Ovary (tissue), 9 donors: ENCODE results near the gene LRMDA. TPM values are rescaled to one million over a fixed set of nuclear protein-coding genes. Genes with fewer than 3 reads are reported as not detected.

Source experiments
- DNase-seq, 5 donors: peaks; one replicate each; pipeline ENCODE4 v3.0.0-alpha.2; 2019 to 2020
- H3K27ac ChIP-seq, 2 donors: fragments of 200-600 bp; one replicate each; pipeline versions ENCODE4 v1.5.1 to v1.8.0; 2019 to 2022
- H3K27me3 ChIP-seq: fragments of 200-600 bp; one replicate; pipeline ENCODE4 v1.8.0; 2022
- H3K36me3 ChIP-seq: fragments of 200-600 bp; sonication (generic); one replicate; pipeline ENCODE4 v1.5.1; 2019
- H3K4me1 ChIP-seq: one replicate; pipeline ENCODE4 v1.8.1; 2013; ENCODE audit warnings: mild to moderate bottlenecking, moderate library complexity; ENCODE audit not compliant: insufficient read depth
- H3K4me3 ChIP-seq: fragments of 200-600 bp; sonication (generic); one replicate; pipeline ENCODE4 v1.5.1; 2017
- H3K9me3 ChIP-seq, 2 donors: fragments of 200-600 bp in 1 of 2; sonication (generic) in 1 of 2; one replicate each; pipeline versions ENCODE4 v1.5.1 to v1.8.1; 2013 to 2019; ENCODE audit warnings: mild to moderate bottlenecking in 1 of 2, moderate library complexity in 1 of 2
- EP300 ChIP-seq: sonication (generic); formaldehyde crosslinking; IDR thresholded peaks from one replicate; pipeline ENCODE4 v1.6.1; 2017; ENCODE audit warnings: antibody characterized with exemption
- POLR2A ChIP-seq: fragments of 450-650 bp; IDR thresholded peaks from one replicate; pipeline ENCODE4 v1.6.1; 2017; ENCODE audit warnings: antibody characterized with exemption, mild to moderate bottlenecking, moderate library complexity
- WGBS, 3 donors: extraction: QIAGEN DNeasy Blood & Tissue Kit in 1 of 3; methylation state at CpG; one replicate each; pipeline versions ENCODE4 v1.1.5 to v1.1.7; 2013 to 2017; 5-methylcytosine and 5-hydroxymethylcytosine counted together
- intact Hi-C, 4 donors: fragments of 100-400 bp; cut with DNase I; formaldehyde crosslinking; loops; one replicate each; pipeline versions ENCODE4 v1.11.0 to v1.15.1; 2022 to 2023
- polyA plus RNA-seq, 2 donors: library from polyadenylated mRNA; stranded (reverse); fragments of 200-250 nt in 1 of 2; fragments of 350-450 nt in 1 of 2; fragmentation: Illumina TruSeq in 1 of 2; extraction: RNeasy Lipid Tissue Mini Kit (QIAGEN cat#74804) in 1 of 2; gene quantifications; one replicate each; pipeline ENCODE4 v1.2.3, GENCODE V29; 2013 to 2014
- total RNA-seq, 7 donors: library from RNA; depleted of rRNA in 2 of 7; stranded (reverse); fragments of >200 nt in 2 of 7; fragmentation: NEBNext Ultra II Directional in 3 of 7; extraction: Animal tissue kit (Norgen Biotek cat#: 25700) in 3 of 7; gene quantifications; one replicate each; pipeline versions ENCODE4 v1.1.0 to v1.2.4, GENCODE V29; 2016 to 2023
- TF ChIP-seq, protein P1 (sequence below), 3 donors: fragments of 450-650 bp in 2 of 3; fragments of 200-600 bp in 1 of 3; IDR thresholded peaks; one replicate each; pipeline versions ENCODE4 v1.5.1 to v1.8.0; 2016 to 2022; ENCODE audit warnings: antibody characterized with exemption in 3 of 3, mild to moderate bottlenecking in 1 of 3
- donor health status: DM: no; HTN: no; CAD: no; lungs with moderate emphysema.
- donor health status: DM: no; HTN: no; CAD: no.
- donor health status: Bipolar disorder and iron deficiency.
- donor health status: DM: yes; HTN: yes; CAD: no.
- donor health status: DM: no; HTN: no; CAD: no.
- donor health status: DM: yes; HTN: yes; CAD: no.

LRMDA gene
- total and polyA plus RNA-seq, 9 donors = 14.8 to 30.7 (median 22.9) TPM

DNA sequence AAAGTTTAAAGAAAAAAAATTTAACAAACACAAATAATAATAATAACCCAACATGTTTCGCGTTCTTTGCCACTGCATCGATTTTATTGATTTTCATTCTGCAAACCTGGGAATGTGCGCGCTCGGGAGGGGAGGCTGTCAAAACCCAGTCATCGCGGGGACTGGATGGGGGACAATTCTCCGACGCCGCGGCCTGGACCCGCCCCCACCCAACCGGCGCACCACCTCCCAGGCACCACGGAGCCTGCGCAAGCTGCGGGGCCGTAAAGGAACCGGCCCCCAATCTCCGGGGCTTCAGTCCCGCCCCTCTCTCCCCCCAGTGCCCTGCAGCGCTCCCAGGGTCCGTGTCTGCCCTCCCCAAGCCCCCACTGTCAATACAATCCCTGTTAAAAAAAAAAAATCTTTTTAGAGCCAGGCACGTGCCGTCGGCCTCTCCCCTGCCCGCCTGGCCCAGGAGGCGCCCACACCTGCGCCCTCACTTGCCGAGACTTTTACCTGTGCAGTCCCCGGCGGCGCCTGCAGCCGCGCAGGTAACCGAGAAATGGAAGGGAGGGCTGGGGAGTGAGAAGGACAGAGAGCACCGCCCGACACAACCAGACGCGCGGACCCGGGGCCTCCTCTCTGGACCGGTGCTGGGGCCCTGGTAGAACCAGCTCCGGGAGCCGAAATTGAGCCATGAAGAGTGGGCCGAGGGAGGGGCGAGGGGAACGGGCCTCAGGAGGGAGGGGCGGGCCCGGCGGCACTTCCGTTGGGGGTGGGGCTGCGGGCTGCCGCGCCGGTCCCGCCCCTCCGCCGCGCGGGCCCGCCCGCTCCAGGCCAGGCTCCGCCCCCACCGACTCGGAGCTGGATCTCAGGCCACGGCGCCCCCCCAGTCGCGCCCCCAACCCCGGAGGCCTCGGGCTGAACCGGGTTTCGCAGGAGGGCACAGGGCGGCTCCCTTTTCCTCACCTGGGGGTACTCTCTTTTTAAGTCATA lies 22.2 kb upstream of the LRMDA start:
- H3K27me3 ChIP-seq = no peaks in the 10 kb centered on the region
- TF ChIP-seq EP300 (no peak), POLR2A (peak; percentile 37)
- H3K27ac ChIP-seq = peak overlapping the region; percentile 63 to 68
- DNase-seq = peak; percentile 85 to 88 (median 87)
- WGBS, 3 donors = 0 to 3% (median 1%) methylated on average over 50 to 76 of the region's 76 CpGs
- peak overlapping the region; percentile 83 for H3K4me3 ChIP-seq
- no peaks in the 10 kb centered on the region for H3K9me3 ChIP-seq
- no peaks in the 10 kb centered on the region for H3K36me3 ChIP-seq
- intact Hi-C loops = loop anchor here (5.0 to 10.0 kb wide), 5 partner anchors 246 to 1606 kb away; no protein-coding TSS in a partner anchor
- H3K4me1 ChIP-seq = peaks cover 6% of the 10 kb centered on the region

DNA sequence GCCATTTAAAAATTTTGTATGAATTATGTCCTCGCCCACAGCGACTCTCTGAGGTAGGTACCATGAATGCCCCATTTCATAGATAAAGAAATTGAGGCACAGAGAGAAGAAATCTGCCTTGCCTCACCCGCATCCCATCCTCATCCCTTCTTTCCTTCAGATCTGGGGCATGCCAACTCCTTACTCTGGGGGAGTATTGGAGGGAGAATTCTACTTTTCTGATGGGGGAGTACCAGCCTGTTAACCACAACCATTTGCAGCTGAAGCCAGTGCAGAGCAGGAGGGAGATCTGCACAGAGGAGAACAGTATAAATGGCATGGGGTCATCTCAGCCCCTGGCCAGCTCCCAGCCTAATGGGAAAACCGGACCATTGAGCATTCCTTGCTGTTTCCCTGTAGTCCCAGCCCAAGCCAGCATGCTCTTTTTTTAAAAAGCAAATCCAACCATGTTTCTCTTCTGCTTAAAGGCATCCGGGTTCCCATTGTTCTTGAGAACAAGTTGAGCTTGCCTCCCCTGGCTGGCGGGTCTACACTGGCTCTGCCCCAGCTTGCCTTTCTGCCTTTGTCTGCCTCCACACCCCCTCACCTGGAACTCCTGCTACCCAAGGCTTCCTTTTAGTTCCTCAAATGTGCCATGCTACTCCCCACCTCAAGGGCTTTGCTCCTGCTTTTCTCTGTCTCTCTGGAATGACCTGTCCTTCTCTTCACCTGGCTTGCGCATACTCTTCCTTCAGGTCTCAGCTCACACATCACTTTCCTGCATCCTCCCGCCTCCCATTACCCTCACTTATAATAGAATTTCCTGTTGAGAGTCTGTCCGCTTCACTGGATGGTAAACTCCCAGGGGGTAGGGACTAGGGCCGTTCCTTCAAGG lies 21.1 kb upstream of the LRMDA start:
- H3K9me3 ChIP-seq = no peaks in the 10 kb centered on the region
- H3K27ac ChIP-seq = peak overlapping the region in 1 of 2 donors; percentile 68
- DNase-seq = peak; percentile 34 to 51 (median 43)
- 64 to 70% (median 67%) methylated on average over 10 of the region's 10 CpGs for WGBS, 3 donors
- peaks cover 2% of the 10 kb centered on the region for H3K4me1 ChIP-seq
- H3K27me3 ChIP-seq = no peaks in the 10 kb centered on the region
- TF ChIP-seq POLR2A = no peak
- no peak for TF ChIP-seq EP300
- TF ChIP-seq, protein P1, sequence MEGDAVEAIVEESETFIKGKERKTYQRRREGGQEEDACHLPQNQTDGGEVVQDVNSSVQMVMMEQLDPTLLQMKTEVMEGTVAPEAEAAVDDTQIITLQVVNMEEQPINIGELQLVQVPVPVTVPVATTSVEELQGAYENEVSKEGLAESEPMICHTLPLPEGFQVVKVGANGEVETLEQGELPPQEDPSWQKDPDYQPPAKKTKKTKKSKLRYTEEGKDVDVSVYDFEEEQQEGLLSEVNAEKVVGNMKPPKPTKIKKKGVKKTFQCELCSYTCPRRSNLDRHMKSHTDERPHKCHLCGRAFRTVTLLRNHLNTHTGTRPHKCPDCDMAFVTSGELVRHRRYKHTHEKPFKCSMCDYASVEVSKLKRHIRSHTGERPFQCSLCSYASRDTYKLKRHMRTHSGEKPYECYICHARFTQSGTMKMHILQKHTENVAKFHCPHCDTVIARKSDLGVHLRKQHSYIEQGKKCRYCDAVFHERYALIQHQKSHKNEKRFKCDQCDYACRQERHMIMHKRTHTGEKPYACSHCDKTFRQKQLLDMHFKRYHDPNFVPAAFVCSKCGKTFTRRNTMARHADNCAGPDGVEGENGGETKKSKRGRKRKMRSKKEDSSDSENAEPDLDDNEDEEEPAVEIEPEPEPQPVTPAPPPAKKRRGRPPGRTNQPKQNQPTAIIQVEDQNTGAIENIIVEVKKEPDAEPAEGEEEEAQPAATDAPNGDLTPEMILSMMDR (IDR thresholded peaks at IDR 0.05) = no peak
- intact Hi-C loops = no loop called here
- H3K36me3 ChIP-seq = no peaks in the 10 kb centered on the region
- H3K4me3 ChIP-seq = no peak overlapping the region

DNA sequence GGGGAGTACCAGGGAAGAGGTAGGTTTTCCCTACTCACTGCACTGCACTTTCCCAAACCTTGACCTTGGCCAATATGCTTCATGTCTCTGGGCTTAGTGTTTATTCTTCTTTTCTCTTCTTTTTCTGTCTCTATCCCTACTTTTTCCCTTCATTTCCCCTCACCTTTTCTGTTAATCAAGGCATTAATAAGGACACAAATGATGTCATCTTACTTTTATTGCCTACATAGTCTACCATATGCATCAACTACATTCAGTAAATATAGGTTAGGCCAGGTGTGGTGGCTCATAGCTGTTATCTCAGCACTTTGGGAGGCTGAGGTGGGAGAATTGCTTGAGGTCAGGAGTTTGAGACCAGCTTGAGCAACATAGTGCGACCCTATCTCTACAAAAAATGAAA lies 16.9 kb upstream of the LRMDA start:
- no peak overlapping the region for H3K4me3 ChIP-seq
- no peaks in the 10 kb centered on the region for H3K9me3 ChIP-seq
- 63 to 72% (median 67%) methylated on average over 1 of the region's 1 CpG for WGBS, 3 donors
- no peaks in the 10 kb centered on the region for H3K27me3 ChIP-seq
- H3K36me3 ChIP-seq = no peaks in the 10 kb centered on the region
- TF ChIP-seq POLR2A (no peak), EP300 (no peak)
- TF ChIP-seq, protein P1 (IDR thresholded peaks at IDR 0.05) = no peak
- H3K27ac ChIP-seq = no peak overlapping the region
- intact Hi-C loops = no loop called here
- DNase-seq = no peak
- H3K4me1 ChIP-seq = peaks cover 1% of the 10 kb centered on the region

DNA sequence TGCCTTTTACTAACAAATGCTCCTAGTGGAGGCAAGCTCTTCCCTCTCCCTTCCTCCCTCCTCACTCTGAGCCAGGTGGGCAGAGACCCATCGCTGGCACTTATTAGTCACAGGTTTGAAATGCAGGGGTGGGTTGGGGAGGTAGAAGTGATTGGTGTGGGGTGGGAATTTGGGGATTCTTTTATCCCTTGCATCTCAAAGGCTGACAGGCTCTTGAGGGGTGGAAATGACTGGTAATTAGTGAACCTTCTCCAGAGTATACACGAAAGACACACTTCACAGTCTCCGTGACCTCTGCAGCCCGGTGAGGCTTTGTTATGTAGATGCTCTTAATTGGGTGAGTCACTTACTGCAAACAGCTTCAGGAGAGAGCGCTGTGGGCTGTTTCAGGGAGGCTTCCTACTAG lies 13.9 kb upstream of the LRMDA start:
- Histone ChIP-seq H3K4me3 (no peak overlapping the region), H3K27me3 (no peaks in the 10 kb centered on the region), H3K4me1 (no peaks in the 10 kb centered on the region), H3K27ac (no peak overlapping the region), H3K36me3 (no peaks in the 10 kb centered on the region), H3K9me3 (no peaks in the 10 kb centered on the region)
- intact Hi-C loops = no loop called here
- 50 to 63% (median 53%) methylated on average over 5 of the region's 5 CpGs for WGBS, 3 donors
- TF ChIP-seq, protein P1 (IDR thresholded peaks at IDR 0.05) = no peak
- no peak for TF ChIP-seq EP300
- DNase-seq = no peak
